C4-2B (cell line): Measurements from ENCODE around the gene FOXO6.
A peak's percentile ranks its signal among the peaks of the same experiment; 100 is the strongest.

Source experiments
- H3K27ac ChIP-seq: fragments of 450-650 bp; 2 replicates; pipeline ENCODE4 v1.5.1; 2017
- CTCF ChIP-seq: fragments of 450-650 bp; conservative IDR thresholded peaks from 2 replicates; pipeline ENCODE4 v1.5.1; 2017; ENCODE audit warnings: mild to moderate bottlenecking
- ZFX ChIP-seq: fragments of 450-650 bp; IDR thresholded peaks from 2 replicates; pipeline ENCODE4 v1.6.1; 2017

The FOXO6 gene

GRCh38 chr1:41317361-41317760, 43.9 kb upstream of the FOXO6 start:
- no peak overlapping the region for H3K27ac ChIP-seq
- TF ChIP-seq CTCF (no peak), ZFX (no peak)

GRCh38 chr1:41318135-41318534, 43.1 kb upstream of the FOXO6 start:
- TF ChIP-seq ZFX, result no peak
- TF ChIP-seq CTCF, result no peak
- no peak overlapping the region for H3K27ac ChIP-seq

GRCh38 chr1:41319106-41319755, 42.0 kb upstream of the FOXO6 start:
- TF ChIP-seq CTCF, result no peak
- H3K27ac ChIP-seq, result no peak overlapping the region

- no peak for TF ChIP-seq CTCF
- H3K27ac ChIP-seq, result no peak overlapping the region
These were observed 41.2 kb upstream of the FOXO6 start for GRCh38 chr1:41319807-41320711.

GRCh38 chr1:41320895-41321676, 40.1 kb upstream of the FOXO6 start:
- no peak overlapping the region for H3K27ac ChIP-seq
- no peak for TF ChIP-seq ZFX
- TF ChIP-seq CTCF, result no peak

- no peak overlapping the region for H3K27ac ChIP-seq
- TF ChIP-seq CTCF, result no peak
- no peak for TF ChIP-seq ZFX
These were observed 39.1 kb upstream of the FOXO6 start for GRCh38 chr1:41322101-41322661.

- TF ChIP-seq ZFX (no peak), CTCF (peak; percentile 75)
These were observed 38.4 kb upstream of the FOXO6 start for GRCh38 chr1:41322835-41323234.

More at GRCh38 chr1:41322835-41323234, 38.4 kb upstream of the FOXO6 start:
- no peak overlapping the region for H3K27ac ChIP-seq
